ENCODE results near the gene LDLRAD3. TPM values are rescaled to one million over a fixed set of nuclear protein-coding genes. Genes with fewer than 3 reads are reported as not detected.

LDLRAD3 gene
- total RNA-seq, 2 experiments from 2014 or later, result 0.46 to 0.47 TPM

- no peaks in the 10 kb centered on the region for H3K4me1 Mint-ChIP-seq
- intact Hi-C loops (cut with DNase I, micrococcal nuclease), result no loop called here
- ChIA-PET CTCF (interaction anchor here (0.6 kb wide), 1 partner anchor 127 kb away, joined by 8 read pairs; no protein-coding TSS in a partner anchor), POLR2A (no interaction called here)
- no peak overlapping the region for H3K27ac Mint-ChIP-seq
- no peak for DNase-seq
- no peak for ATAC-seq
- H3K36me3 Mint-ChIP-seq (ENCODE audit: low read depth), result no peaks in the 10 kb centered on the region
- no peak overlapping the region for H3K4me3 Mint-ChIP-seq
- H3K9me3 Mint-ChIP-seq (ENCODE audit: low read depth), result no peaks in the 10 kb centered on the region
- peaks cover 8% of the 10 kb centered on the region for H3K27me3 Mint-ChIP-seq
These were observed 294.3 kb downstream of the LDLRAD3 start for GRCh38 chr11:36238036-36238631.

GRCh38 chr11:36238881-36239280, 295.0 kb downstream of the LDLRAD3 start:
- intact Hi-C loops (cut with DNase I, micrococcal nuclease), result no loop called here
- peaks cover 8% of the 10 kb centered on the region for H3K27me3 Mint-ChIP-seq
- CTCF ChIA-PET, result no interaction called here
- POLR2A ChIA-PET, result no interaction called here
- no peaks in the 10 kb centered on the region for H3K36me3 Mint-ChIP-seq (ENCODE audit: low read depth)
- no peak overlapping the region for H3K27ac Mint-ChIP-seq
- no peak for ATAC-seq
- DNase-seq, result no peak
- no peaks in the 10 kb centered on the region for H3K4me1 Mint-ChIP-seq
- no peak overlapping the region for H3K4me3 Mint-ChIP-seq
- no peaks in the 10 kb centered on the region for H3K9me3 Mint-ChIP-seq (ENCODE audit: low read depth)

DNA sequence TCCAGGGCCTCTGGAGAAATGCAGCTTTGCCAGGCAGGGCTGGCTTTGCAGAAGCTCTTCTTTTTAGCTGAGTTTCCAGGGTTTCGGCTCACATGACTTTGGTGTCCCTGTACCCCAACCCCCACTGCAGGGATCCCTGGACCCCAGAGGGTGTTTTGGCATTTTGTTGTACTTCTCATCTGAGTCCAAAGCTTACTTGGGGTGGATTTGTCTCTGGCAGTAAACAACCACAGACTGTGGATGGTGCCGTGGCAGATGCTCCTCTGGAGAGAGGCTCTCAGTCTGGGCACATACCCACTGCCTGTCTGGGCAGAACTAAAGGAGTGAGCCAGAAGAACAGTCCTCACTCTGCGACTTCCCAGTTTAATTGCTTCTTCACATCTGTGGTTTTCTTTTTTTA, 295.8 kb downstream of the LDLRAD3 start:
- ATAC-seq, result no peak

GRCh38 chr11:36240173-36240572, 296.3 kb downstream of the LDLRAD3 start:
- intact Hi-C loops (cut with DNase I, micrococcal nuclease), result no loop called here
- no peak overlapping the region for H3K4me3 Mint-ChIP-seq

More for the DNA sequence above, 295.8 kb downstream of the LDLRAD3 start:
- intact Hi-C loops (cut with DNase I, micrococcal nuclease), result no loop called here
- no peak for DNase-seq
- ChIA-PET CTCF (no interaction called here), POLR2A (no interaction called here)
- peaks cover 10% of the 10 kb centered on the region for H3K27me3 Mint-ChIP-seq
- H3K36me3 Mint-ChIP-seq (ENCODE audit: low read depth), result no peaks in the 10 kb centered on the region
- no peak overlapping the region for H3K27ac Mint-ChIP-seq
- H3K4me3 Mint-ChIP-seq, result no peak overlapping the region
- no peaks in the 10 kb centered on the region for H3K4me1 Mint-ChIP-seq
- no peaks in the 10 kb centered on the region for H3K9me3 Mint-ChIP-seq (ENCODE audit: low read depth)

DNA sequence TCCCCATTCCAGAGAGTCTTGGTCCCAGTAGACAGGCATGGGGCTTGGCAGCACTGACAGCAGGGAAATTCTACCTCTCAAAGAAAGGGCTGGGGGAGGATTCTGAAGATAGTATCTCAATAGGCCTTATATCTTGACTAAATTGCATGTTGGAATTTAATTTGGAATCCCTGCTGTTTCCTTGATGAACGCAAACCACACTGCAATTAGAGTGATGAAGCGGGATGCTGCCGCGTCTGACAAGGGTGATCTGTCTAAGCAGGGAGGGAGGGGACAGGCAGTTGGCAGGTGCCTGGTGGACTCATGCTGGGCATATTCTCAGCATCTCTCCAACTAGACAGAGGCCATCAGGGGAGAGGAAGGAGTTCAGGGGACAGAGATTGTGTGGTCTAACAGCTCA, 296.9 kb downstream of the LDLRAD3 start:
- intact Hi-C loops (cut with DNase I, micrococcal nuclease), result no loop called here
- H3K4me1 Mint-ChIP-seq, result no peaks in the 10 kb centered on the region
- no peaks in the 10 kb centered on the region for H3K9me3 Mint-ChIP-seq (ENCODE audit: low read depth)
- ChIA-PET POLR2A (no interaction called here), CTCF (no interaction called here)
- no peaks in the 10 kb centered on the region for H3K36me3 Mint-ChIP-seq (ENCODE audit: low read depth)
- H3K27ac Mint-ChIP-seq, result no peak overlapping the region
- ATAC-seq, result no peak
- no peak overlapping the region for H3K4me3 Mint-ChIP-seq
- DNase-seq, result no peak
- peaks cover 12% of the 10 kb centered on the region for H3K27me3 Mint-ChIP-seq

More at GRCh38 chr11:36240173-36240572, 296.3 kb downstream of the LDLRAD3 start:
- Mint-ChIP-seq H3K9me3 (ENCODE audit: low read depth) (no peaks in the 10 kb centered on the region), H3K36me3 (ENCODE audit: low read depth) (no peaks in the 10 kb centered on the region), H3K27me3 (peaks cover 10% of the 10 kb centered on the region), H3K4me1 (no peaks in the 10 kb centered on the region), H3K27ac (no peak overlapping the region)
- ATAC-seq (no peak), DNase-seq (no peak)
- POLR2A ChIA-PET, result no interaction called here
- CTCF ChIA-PET, result no interaction called here

DNA sequence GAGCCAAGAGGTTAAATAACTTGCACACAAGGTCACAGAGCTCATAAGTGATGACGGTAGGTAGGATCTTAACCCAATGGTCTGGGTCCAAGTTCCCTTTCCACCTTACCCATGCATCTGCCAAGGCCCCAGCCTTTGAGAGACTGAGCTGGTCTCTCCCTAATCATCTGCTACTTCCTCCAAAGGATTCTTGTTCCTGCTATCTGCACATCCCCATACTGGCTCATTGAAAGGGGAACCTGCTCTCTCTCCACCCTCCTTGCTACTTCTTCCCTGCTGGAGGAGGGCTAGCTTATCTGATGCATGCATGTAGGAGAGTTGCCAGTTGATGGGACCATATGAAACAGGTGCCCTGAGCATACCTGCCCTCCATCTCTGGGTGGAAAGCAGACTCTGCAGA, 297.6 kb downstream of the LDLRAD3 start:
- H3K36me3 Mint-ChIP-seq (ENCODE audit: low read depth), result no peaks in the 10 kb centered on the region
- no peaks in the 10 kb centered on the region for H3K4me1 Mint-ChIP-seq
- peaks cover 10% of the 10 kb centered on the region for H3K27me3 Mint-ChIP-seq
- no peaks in the 10 kb centered on the region for H3K9me3 Mint-ChIP-seq (ENCODE audit: low read depth)
- ATAC-seq, result no peak
- no peak overlapping the region for H3K4me3 Mint-ChIP-seq
- no peak for DNase-seq
- ChIA-PET POLR2A (no interaction called here), CTCF (interaction anchor here (1.0 kb wide), 1 partner anchor 420 kb away, joined by 4 read pairs; no protein-coding TSS in a partner anchor)
- no peak overlapping the region for H3K27ac Mint-ChIP-seq
- intact Hi-C loops (cut with DNase I, micrococcal nuclease), result no loop called here

DNA sequence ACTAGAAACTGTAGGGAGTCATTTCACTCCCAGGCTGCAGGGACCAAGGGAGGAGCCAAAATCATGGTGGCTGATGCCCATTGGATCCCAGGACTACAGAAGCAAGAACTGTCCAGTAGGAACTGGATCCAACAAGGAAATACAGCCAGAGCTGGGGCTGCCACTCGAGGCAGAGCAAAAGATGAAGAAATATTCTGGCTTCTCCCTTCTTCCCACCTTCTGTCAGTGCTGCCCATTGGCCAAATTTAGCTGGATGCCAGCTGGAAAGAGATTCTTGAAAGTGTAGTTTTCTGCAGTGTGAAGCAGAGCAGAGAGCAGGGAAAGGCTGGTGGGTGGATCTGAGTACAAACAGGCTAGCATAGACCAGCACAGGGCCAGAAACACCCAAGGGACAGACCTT, 299.8 kb downstream of the LDLRAD3 start:
- DNase-seq, result no peak
- H3K27me3 Mint-ChIP-seq, result peaks cover 17% of the 10 kb centered on the region
- H3K4me3 Mint-ChIP-seq, result no peak overlapping the region
- no peaks in the 10 kb centered on the region for H3K9me3 Mint-ChIP-seq (ENCODE audit: low read depth)
- no peak overlapping the region for H3K27ac Mint-ChIP-seq
- CTCF ChIA-PET, result interaction anchor here (0.5 to 2.0 kb wide), 4 partner anchors 15 to 626 kb away, joined by 3 to 6 read pairs (median 3); no protein-coding TSS in a partner anchor
- H3K36me3 Mint-ChIP-seq (ENCODE audit: low read depth), result no peaks in the 10 kb centered on the region
- no peak for ATAC-seq
- POLR2A ChIA-PET, result no interaction called here
- H3K4me1 Mint-ChIP-seq, result no peaks in the 10 kb centered on the region
- intact Hi-C loops (cut with DNase I, micrococcal nuclease), result no loop called here

DNA sequence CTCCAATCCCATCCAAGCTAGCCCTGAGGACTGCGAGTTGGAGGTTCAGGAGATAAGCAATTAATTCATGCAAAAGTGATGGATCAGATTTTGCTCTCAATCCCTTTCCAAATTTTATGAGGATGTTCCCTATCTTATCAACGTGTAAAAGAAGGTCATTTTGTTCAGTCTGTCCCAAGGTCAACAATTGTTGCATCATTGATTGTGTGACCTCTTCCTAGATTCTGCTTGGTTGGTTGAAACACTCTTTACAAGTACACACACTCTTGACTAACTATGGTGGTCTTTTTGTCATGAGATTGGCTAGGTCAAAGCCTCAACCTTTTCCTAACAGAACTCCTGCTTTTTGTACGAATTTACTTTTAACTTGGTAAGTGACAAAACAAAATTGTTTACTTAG, 303.6 kb downstream of the LDLRAD3 start:
- Mint-ChIP-seq H3K27ac (no peak overlapping the region), H3K4me1 (no peaks in the 10 kb centered on the region), H3K9me3 (ENCODE audit: low read depth) (no peaks in the 10 kb centered on the region), H3K36me3 (ENCODE audit: low read depth) (no peaks in the 10 kb centered on the region), H3K27me3 (peaks cover 30% of the 10 kb centered on the region), H3K4me3 (no peak overlapping the region)
- POLR2A ChIA-PET, result no interaction called here
- no peak for ATAC-seq
- CTCF ChIA-PET, result interaction anchor here (0.6 to 3.1 kb wide), 2 partner anchors 19 to 26 kb away, joined by 3 to 13 read pairs; no protein-coding TSS in a partner anchor
- intact Hi-C loops (cut with DNase I, micrococcal nuclease), result no loop called here
- no peak for DNase-seq

GRCh38 chr11:36248436-36248835, 304.6 kb downstream of the LDLRAD3 start:
- ChIA-PET POLR2A (no interaction called here), CTCF (interaction anchor here (1.6 to 3.1 kb wide), 3 partner anchors 10 to 427 kb away, joined by 4 to 15 read pairs (median 13); no protein-coding TSS in a partner anchor)
- intact Hi-C loops (cut with DNase I, micrococcal nuclease), result no loop called here
- Mint-ChIP-seq H3K9me3 (ENCODE audit: low read depth) (no peaks in the 10 kb centered on the region), H3K27ac (no peak overlapping the region), H3K36me3 (ENCODE audit: low read depth) (no peaks in the 10 kb centered on the region), H3K4me1 (no peaks in the 10 kb centered on the region), H3K27me3 (peaks cover 30% of the 10 kb centered on the region), H3K4me3 (no peak overlapping the region)
- DNase-seq (no peak), ATAC-seq (no peak)

- H3K4me1 Mint-ChIP-seq, result no peaks in the 10 kb centered on the region
- ChIA-PET POLR2A (no interaction called here), CTCF (interaction anchor here (0.7 to 3.1 kb wide), 5 partner anchors 9 to 427 kb away, joined by 3 to 15 read pairs (median 4); no protein-coding TSS in a partner anchor)
- ATAC-seq (peak; percentile 80), DNase-seq (no peak)
- peaks cover 30% of the 10 kb centered on the region for H3K27me3 Mint-ChIP-seq
- no peaks in the 10 kb centered on the region for H3K9me3 Mint-ChIP-seq (ENCODE audit: low read depth)
- no peak overlapping the region for H3K27ac Mint-ChIP-seq
- H3K36me3 Mint-ChIP-seq (ENCODE audit: low read depth), result no peaks in the 10 kb centered on the region
- no peak overlapping the region for H3K4me3 Mint-ChIP-seq
- intact Hi-C loops (cut with DNase I, micrococcal nuclease), result no loop called here
These were observed 305.4 kb downstream of the LDLRAD3 start for GRCh38 chr11:36249246-36249645.

DNA sequence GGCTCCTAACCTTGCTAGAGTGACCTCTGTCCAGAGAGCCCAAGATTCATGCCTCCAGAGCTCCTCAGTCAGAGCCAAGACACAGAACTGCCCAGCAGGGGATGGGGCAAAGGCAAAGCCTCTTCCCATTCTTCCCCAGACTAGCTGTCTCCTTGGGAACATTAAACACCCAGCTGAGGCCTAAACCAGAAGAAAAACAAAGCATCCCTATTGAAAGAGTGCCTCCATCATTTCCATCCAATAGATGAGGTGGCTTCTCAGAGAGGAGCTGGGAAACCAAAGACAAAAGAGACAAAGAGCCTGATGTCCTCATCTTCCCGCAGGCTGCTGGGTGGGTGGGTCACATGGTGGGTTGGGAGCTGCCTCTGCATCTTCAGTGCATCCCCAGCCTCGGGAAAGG, 308.0 kb downstream of the LDLRAD3 start:
- POLR2A ChIA-PET, result no interaction called here

DNA sequence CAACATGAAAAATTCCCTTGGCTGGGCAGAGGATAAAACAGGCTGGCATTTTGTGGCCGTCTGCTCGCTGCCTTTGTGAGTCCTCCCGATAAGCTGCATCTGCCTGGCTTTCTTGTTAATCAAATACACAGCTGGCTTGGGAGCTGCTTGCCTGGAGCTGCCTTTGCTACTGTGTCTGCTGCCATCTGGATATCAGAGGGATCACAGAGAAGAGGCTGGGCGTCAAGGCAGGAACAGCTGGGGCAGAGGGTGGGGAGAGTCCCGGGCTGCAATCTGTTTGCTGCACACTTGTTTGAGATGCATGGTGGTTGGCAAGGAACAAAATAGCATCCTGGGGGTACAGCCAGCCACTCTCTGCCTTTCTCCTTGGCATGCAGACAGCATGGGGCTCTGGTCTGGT, 309.4 kb downstream of the LDLRAD3 start:
- ChIA-PET CTCF (interaction anchor here (1.3 kb wide), 1 partner anchor 13 kb away, joined by 5 read pairs; no protein-coding TSS in a partner anchor), POLR2A (no interaction called here)
- ATAC-seq (no peak), DNase-seq (no peak)
- Mint-ChIP-seq H3K27ac (no peak overlapping the region), H3K4me3 (no peak overlapping the region), H3K9me3 (ENCODE audit: low read depth) (no peaks in the 10 kb centered on the region), H3K4me1 (no peaks in the 10 kb centered on the region), H3K36me3 (ENCODE audit: low read depth) (no peaks in the 10 kb centered on the region), H3K27me3 (peaks cover 20% of the 10 kb centered on the region)
- intact Hi-C loops (cut with DNase I, micrococcal nuclease), result loop anchor here in 1 of 2 experiments (10.0 kb wide), 1 partner anchor 68 kb away; no protein-coding TSS in a partner anchor

More for the DNA sequence above, 308.0 kb downstream of the LDLRAD3 start:
- Mint-ChIP-seq H3K9me3 (ENCODE audit: low read depth) (no peaks in the 10 kb centered on the region), H3K4me3 (no peak overlapping the region), H3K36me3 (ENCODE audit: low read depth) (no peaks in the 10 kb centered on the region), H3K4me1 (no peaks in the 10 kb centered on the region), H3K27ac (no peak overlapping the region), H3K27me3 (peaks cover 26% of the 10 kb centered on the region)
- intact Hi-C loops (cut with DNase I, micrococcal nuclease), result loop anchor here in 1 of 2 experiments (10.0 kb wide), 1 partner anchor 67 kb away; no protein-coding TSS in a partner anchor
- no peak for DNase-seq
- CTCF ChIA-PET, result interaction anchor here (0.7 to 1.3 kb wide), 3 partner anchors 10 to 16 kb away, joined by 3 to 5 read pairs (median 4); no protein-coding TSS in a partner anchor
- ATAC-seq, result no peak
